HEK293 (cell line): ENCODE results near the gene TRMU.

Source experiments
- KLF16 ChIP-seq: fragments of 450-650 bp; formaldehyde crosslinking; IDR thresholded peaks from 2 replicates; pipeline ENCODE4 v1.5.1; 2017; ENCODE audit warnings: missing biosample characterization, missing genetic modification characterization
- TCF7L2 ChIP-seq: IDR thresholded peaks from 2 replicates; pipeline ENCODE4 v1.6.1; 2011; ENCODE audit warnings: low read depth, mild to moderate bottlenecking, inconsistent platforms, low read length, moderate library complexity, borderline replicate concordance
- ZNF701 ChIP-seq: fragments of 450-650 bp; formaldehyde crosslinking; IDR thresholded peaks from 2 replicates; pipeline ENCODE4 v1.5.1; 2016; ENCODE audit warnings: missing biosample characterization, missing genetic modification characterization
- TF ChIP-seq, protein P1 (sequence below): fragments of 450-650 bp; formaldehyde crosslinking; IDR thresholded peaks from 2 replicates; pipeline ENCODE4 v1.5.1; 2016; ENCODE audit warnings: missing biosample characterization, missing genetic modification characterization
- TF ChIP-seq, protein P2 (sequence below): fragments of 450-650 bp; formaldehyde crosslinking; IDR thresholded peaks from 2 replicates; pipeline ENCODE4 v1.5.1; 2017; ENCODE audit warnings: missing biosample characterization, missing genetic modification characterization

- TF ChIP-seq, protein P1, sequence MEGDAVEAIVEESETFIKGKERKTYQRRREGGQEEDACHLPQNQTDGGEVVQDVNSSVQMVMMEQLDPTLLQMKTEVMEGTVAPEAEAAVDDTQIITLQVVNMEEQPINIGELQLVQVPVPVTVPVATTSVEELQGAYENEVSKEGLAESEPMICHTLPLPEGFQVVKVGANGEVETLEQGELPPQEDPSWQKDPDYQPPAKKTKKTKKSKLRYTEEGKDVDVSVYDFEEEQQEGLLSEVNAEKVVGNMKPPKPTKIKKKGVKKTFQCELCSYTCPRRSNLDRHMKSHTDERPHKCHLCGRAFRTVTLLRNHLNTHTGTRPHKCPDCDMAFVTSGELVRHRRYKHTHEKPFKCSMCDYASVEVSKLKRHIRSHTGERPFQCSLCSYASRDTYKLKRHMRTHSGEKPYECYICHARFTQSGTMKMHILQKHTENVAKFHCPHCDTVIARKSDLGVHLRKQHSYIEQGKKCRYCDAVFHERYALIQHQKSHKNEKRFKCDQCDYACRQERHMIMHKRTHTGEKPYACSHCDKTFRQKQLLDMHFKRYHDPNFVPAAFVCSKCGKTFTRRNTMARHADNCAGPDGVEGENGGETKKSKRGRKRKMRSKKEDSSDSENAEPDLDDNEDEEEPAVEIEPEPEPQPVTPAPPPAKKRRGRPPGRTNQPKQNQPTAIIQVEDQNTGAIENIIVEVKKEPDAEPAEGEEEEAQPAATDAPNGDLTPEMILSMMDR (tag by site-specific recombination): no peak
- TF ChIP-seq ZNF701 (tag by site-specific recombination) (no peak), TCF7L2 (no peak), KLF16 (tag by site-specific recombination) (no peak)
- TF ChIP-seq, protein P2, sequence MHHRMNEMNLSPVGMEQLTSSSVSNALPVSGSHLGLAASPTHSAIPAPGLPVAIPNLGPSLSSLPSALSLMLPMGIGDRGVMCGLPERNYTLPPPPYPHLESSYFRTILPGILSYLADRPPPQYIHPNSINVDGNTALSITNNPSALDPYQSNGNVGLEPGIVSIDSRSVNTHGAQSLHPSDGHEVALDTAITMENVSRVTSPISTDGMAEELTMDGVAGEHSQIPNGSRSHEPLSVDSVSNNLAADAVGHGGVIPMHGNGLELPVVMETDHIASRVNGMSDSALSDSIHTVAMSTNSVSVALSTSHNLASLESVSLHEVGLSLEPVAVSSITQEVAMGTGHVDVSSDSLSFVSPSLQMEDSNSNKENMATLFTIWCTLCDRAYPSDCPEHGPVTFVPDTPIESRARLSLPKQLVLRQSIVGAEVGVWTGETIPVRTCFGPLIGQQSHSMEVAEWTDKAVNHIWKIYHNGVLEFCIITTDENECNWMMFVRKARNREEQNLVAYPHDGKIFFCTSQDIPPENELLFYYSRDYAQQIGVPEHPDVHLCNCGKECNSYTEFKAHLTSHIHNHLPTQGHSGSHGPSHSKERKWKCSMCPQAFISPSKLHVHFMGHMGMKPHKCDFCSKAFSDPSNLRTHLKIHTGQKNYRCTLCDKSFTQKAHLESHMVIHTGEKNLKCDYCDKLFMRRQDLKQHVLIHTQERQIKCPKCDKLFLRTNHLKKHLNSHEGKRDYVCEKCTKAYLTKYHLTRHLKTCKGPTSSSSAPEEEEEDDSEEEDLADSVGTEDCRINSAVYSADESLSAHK: no peak
These were observed 52.2 kb downstream of the TRMU start for GRCh38 chr22:46387748-46388147.
